Activated naive CD8-positive, alpha-beta T cell treated with anti-CD3 and anti-CD28 coated beads, Interleukin-2, amount 10 ng/mL, durations not matched to agents 7 days and 5 days (primary cell): ENCODE results near the gene DCUN1D3. TPM values are rescaled to one million over a fixed set of nuclear protein-coding genes. Genes with fewer than 3 reads are reported as not detected.

Source experiments
- ATAC-seq: fragments of 150-1000 bp; cut with Tn5 transposase; one replicate; pipeline ENCODE4 v1.10.0; 2021; ENCODE audit warnings: low read depth, moderate library complexity
- POLR2A ChIA-PET: fragments of 350-600 bp; sonication (Branson Sonifier 250); formaldehyde crosslinking; loops from one replicate; lab custom pipeline; 2021; ENCODE audit warnings: antibody characterized with exemption; lab: Charles Lee
- DNase-seq: peaks from one replicate; pipeline ENCODE4 v3.0.0; 2021
- H3K27ac Mint-ChIP-seq: one replicate; pipeline ENCODE4 v1.8.0; 2022; ENCODE audit warnings: mild to moderate bottlenecking, mixed read lengths
- H3K27me3 Mint-ChIP-seq: one replicate; pipeline ENCODE4 v1.8.0; 2022; ENCODE audit warnings: mild to moderate bottlenecking, moderate library complexity, mixed read lengths
- H3K36me3 Mint-ChIP-seq: one replicate; pipeline ENCODE4 v1.8.0; 2021; ENCODE audit warnings: mild to moderate bottlenecking, mixed read lengths
- H3K4me1 Mint-ChIP-seq: one replicate; pipeline ENCODE4 v1.8.0; 2021; ENCODE audit warnings: mixed read lengths
- H3K4me3 Mint-ChIP-seq: one replicate; pipeline ENCODE4 v1.8.0; 2022; ENCODE audit warnings: mild to moderate bottlenecking, moderate library complexity, mixed read lengths
- H3K9me3 Mint-ChIP-seq: one replicate; pipeline ENCODE4 v1.8.0; 2021; ENCODE audit warnings: mixed read lengths
- total RNA-seq, 2 experiments: library from RNA; stranded (reverse); gene quantifications; one replicate each; pipeline ENCODE4 v1.2.3, GENCODE V29; 2021

The DCUN1D3 gene
- total RNA-seq, 2 experiments from 2014 or later = 12.0 to 13.1 TPM

GRCh38 chr16:20846551-20846950, 53.6 kb downstream of the DCUN1D3 start:
- peaks cover 36% of the 10 kb centered on the region for H3K36me3 Mint-ChIP-seq
- no peak overlapping the region for H3K27ac Mint-ChIP-seq
- DNase-seq = no peak
- H3K4me1 Mint-ChIP-seq = peaks cover 51% of the 10 kb centered on the region
- ATAC-seq = no peak
- no peaks in the 10 kb centered on the region for H3K9me3 Mint-ChIP-seq
- H3K27me3 Mint-ChIP-seq = no peaks in the 10 kb centered on the region
- no peak overlapping the region for H3K4me3 Mint-ChIP-seq
- POLR2A ChIA-PET = interaction anchor here (0.7 to 1.1 kb wide), 2 partner anchors 51 to 355 kb away, joined by 4 to 6 read pairs; no protein-coding TSS in a partner anchor

- no peaks in the 10 kb centered on the region for H3K9me3 Mint-ChIP-seq
- POLR2A ChIA-PET = interaction anchor here (0.6 kb wide), 1 partner anchor 8 kb away, joined by 3 read pairs; no protein-coding TSS in a partner anchor
- no peak overlapping the region for H3K27ac Mint-ChIP-seq
- H3K27me3 Mint-ChIP-seq = no peaks in the 10 kb centered on the region
- ATAC-seq = no peak
- H3K4me3 Mint-ChIP-seq = no peak overlapping the region
- peaks cover 39% of the 10 kb centered on the region for H3K36me3 Mint-ChIP-seq
- peaks cover 50% of the 10 kb centered on the region for H3K4me1 Mint-ChIP-seq
- DNase-seq = no peak
These were observed 54.1 kb downstream of the DCUN1D3 start for GRCh38 chr16:20846030-20846429.

GRCh38 chr16:20844588-20844987, 55.6 kb downstream of the DCUN1D3 start:
- Mint-ChIP-seq H3K27me3 (no peaks in the 10 kb centered on the region), H3K27ac (peak overlapping the region; percentile 59), H3K4me1 (peaks cover 41% of the 10 kb centered on the region), H3K36me3 (peaks cover 39% of the 10 kb centered on the region), H3K9me3 (no peaks in the 10 kb centered on the region), H3K4me3 (peak overlapping the region; percentile 47)
- no peak for DNase-seq
- peak; percentile 66 for ATAC-seq
- POLR2A ChIA-PET = interaction anchor here (0.6 to 1.5 kb wide), 2 partner anchors 16 to 38 kb away, joined by 3 to 4 read pairs; partner anchors contain the start of genes ERI2 and REXO5

- no peaks in the 10 kb centered on the region for H3K27me3 Mint-ChIP-seq
- POLR2A ChIA-PET = interaction anchor here (1.5 kb wide), 1 partner anchor 38 kb away, joined by 3 read pairs; the partner anchor contains the start of genes ERI2 and REXO5
- H3K9me3 Mint-ChIP-seq = no peaks in the 10 kb centered on the region
- peaks cover 41% of the 10 kb centered on the region for H3K36me3 Mint-ChIP-seq
- H3K4me3 Mint-ChIP-seq = peak overlapping the region; percentile 47
- peaks cover 43% of the 10 kb centered on the region for H3K4me1 Mint-ChIP-seq
- H3K27ac Mint-ChIP-seq = peak overlapping the region; percentile 57
- DNase-seq (no peak), ATAC-seq (peak; percentile 38)
These were observed 56.1 kb downstream of the DCUN1D3 start for GRCh38 chr16:20844054-20844453.

- Mint-ChIP-seq H3K36me3 (peaks cover 73% of the 10 kb centered on the region), H3K4me3 (no peak overlapping the region), H3K9me3 (peaks cover 4% of the 10 kb centered on the region), H3K4me1 (peaks cover 13% of the 10 kb centered on the region), H3K27ac (no peak overlapping the region), H3K27me3 (no peaks in the 10 kb centered on the region)
- ATAC-seq (no peak), DNase-seq (no peak)
- POLR2A ChIA-PET = no interaction called here
These were observed 60.7 kb downstream of the DCUN1D3 start for GRCh38 chr16:20839504-20839903.

GRCh38 chr16:20838240-20838639, 61.9 kb downstream of the DCUN1D3 start:
- ATAC-seq (no peak), DNase-seq (no peak)
- Mint-ChIP-seq H3K27ac (no peak overlapping the region), H3K27me3 (no peaks in the 10 kb centered on the region), H3K4me1 (peaks cover 3% of the 10 kb centered on the region), H3K9me3 (peaks cover 6% of the 10 kb centered on the region), H3K4me3 (no peak overlapping the region), H3K36me3 (peaks cover 81% of the 10 kb centered on the region)
- POLR2A ChIA-PET = no interaction called here

GRCh38 chr16:20833086-20833485, 67.1 kb downstream of the DCUN1D3 start:
- Mint-ChIP-seq H3K4me1 (no peaks in the 10 kb centered on the region), H3K9me3 (peaks cover 6% of the 10 kb centered on the region), H3K27me3 (no peaks in the 10 kb centered on the region), H3K27ac (no peak overlapping the region), H3K4me3 (no peak overlapping the region), H3K36me3 (peaks cover 56% of the 10 kb centered on the region)
- ATAC-seq = no peak
- POLR2A ChIA-PET = interaction anchor here (0.8 kb wide), 1 partner anchor 26 kb away, joined by 3 read pairs; no protein-coding TSS in a partner anchor
- DNase-seq = no peak

GRCh38 chr16:20830372-20830771, 69.8 kb downstream of the DCUN1D3 start:
- ATAC-seq = no peak
- no peak overlapping the region for H3K27ac Mint-ChIP-seq

GRCh38 chr16:20829536-20829935, 70.6 kb downstream of the DCUN1D3 start:
- POLR2A ChIA-PET = no interaction called here
- ATAC-seq = no peak
- no peaks in the 10 kb centered on the region for H3K27me3 Mint-ChIP-seq
- no peaks in the 10 kb centered on the region for H3K4me1 Mint-ChIP-seq
- no peak for DNase-seq
- H3K4me3 Mint-ChIP-seq = no peak overlapping the region
- peaks cover 33% of the 10 kb centered on the region for H3K36me3 Mint-ChIP-seq
- H3K9me3 Mint-ChIP-seq = peaks cover 2% of the 10 kb centered on the region
- no peak overlapping the region for H3K27ac Mint-ChIP-seq

More at GRCh38 chr16:20830372-20830771, 69.8 kb downstream of the DCUN1D3 start:
- no peaks in the 10 kb centered on the region for H3K27me3 Mint-ChIP-seq
- no peak overlapping the region for H3K4me3 Mint-ChIP-seq
- H3K9me3 Mint-ChIP-seq = peaks cover 2% of the 10 kb centered on the region
- DNase-seq = no peak
- peaks cover 38% of the 10 kb centered on the region for H3K36me3 Mint-ChIP-seq
- H3K4me1 Mint-ChIP-seq = no peaks in the 10 kb centered on the region
- POLR2A ChIA-PET = no interaction called here

- Mint-ChIP-seq H3K9me3 (no peaks in the 10 kb centered on the region), H3K27ac (no peak overlapping the region), H3K4me3 (no peak overlapping the region), H3K36me3 (peaks cover 37% of the 10 kb centered on the region), H3K27me3 (no peaks in the 10 kb centered on the region), H3K4me1 (peaks cover 10% of the 10 kb centered on the region)
- POLR2A ChIA-PET = no interaction called here
- DNase-seq (no peak), ATAC-seq (no peak)
These were observed 74.1 kb downstream of the DCUN1D3 start for GRCh38 chr16:20826039-20826566.

- H3K4me3 Mint-ChIP-seq = peak overlapping the region; percentile 62
- H3K27me3 Mint-ChIP-seq = no peaks in the 10 kb centered on the region
- no peaks in the 10 kb centered on the region for H3K9me3 Mint-ChIP-seq
- peaks cover 51% of the 10 kb centered on the region for H3K36me3 Mint-ChIP-seq
- peaks cover 10% of the 10 kb centered on the region for H3K4me1 Mint-ChIP-seq
- ATAC-seq = peak; percentile 54
- DNase-seq = no peak
- H3K27ac Mint-ChIP-seq = peak overlapping the region; percentile 72
- POLR2A ChIA-PET = no interaction called here
These were observed 77.4 kb downstream of the DCUN1D3 start for GRCh38 chr16:20822521-20823325.

- Mint-ChIP-seq H3K27ac (no peak overlapping the region), H3K36me3 (peaks cover 52% of the 10 kb centered on the region), H3K9me3 (no peaks in the 10 kb centered on the region), H3K4me3 (no peak overlapping the region), H3K27me3 (no peaks in the 10 kb centered on the region), H3K4me1 (peaks cover 10% of the 10 kb centered on the region)
- DNase-seq (no peak), ATAC-seq (no peak)
- POLR2A ChIA-PET = interaction anchor here (0.7 kb wide), 1 partner anchor 15 kb away, joined by 3 read pairs; the partner anchor contains the start of genes ERI2 and REXO5
These were observed 78.5 kb downstream of the DCUN1D3 start for GRCh38 chr16:20821682-20822081.

- H3K27me3 Mint-ChIP-seq = no peaks in the 10 kb centered on the region
- H3K9me3 Mint-ChIP-seq = no peaks in the 10 kb centered on the region
- POLR2A ChIA-PET = no interaction called here
- no peak for ATAC-seq
- peaks cover 53% of the 10 kb centered on the region for H3K36me3 Mint-ChIP-seq
- no peak overlapping the region for H3K4me3 Mint-ChIP-seq
- H3K27ac Mint-ChIP-seq = no peak overlapping the region
- H3K4me1 Mint-ChIP-seq = peaks cover 17% of the 10 kb centered on the region
- no peak for DNase-seq
These were observed 81.1 kb downstream of the DCUN1D3 start for GRCh38 chr16:20818929-20819585.
